K562 (cell line): ENCODE data around the gene TINAGL1. TPM values are rescaled to one million over a fixed set of nuclear protein-coding genes. Genes with fewer than 3 reads are reported as not detected.

Source experiments
- ATAC-seq: fragments of 200-7000 bp; cut with Tn5 transposase; 3 replicates; pipeline ENCODE4 v1.9.1; 2020; ENCODE audit warnings: moderate library complexity
- BruUV-seq: library from RNA; stranded (reverse); fragments of 400-500 nt; replicated peaks from 2 replicates; lab custom pipeline; 2021; lab: Mats Ljungman, UMichigan
- CTCF ChIA-PET: fragments of 300-600 bp; formaldehyde crosslinking; extraction: SDS; loops from one replicate; lab custom pipeline; 2021; ENCODE audit warnings: low intra/inter-chr PET ratio; lab: Yijun Ruan, JAX
- POLR2A ChIA-PET: fragments of 300-600, 350-650 bp; sonication (Branson Sonifier 250); formaldehyde crosslinking; extraction: SDS; loops from one replicate; lab custom pipeline; 2021; ENCODE audit warnings: antibody characterized with exemption, inconsistent platforms; lab: Yijun Ruan, JAX
- DNase-seq, 4 experiments: peaks; one replicate each; pipeline versions ENCODE4 v3.0.0 to v3.0.0-alpha.2; 2011 to 2018; ENCODE audit warnings: low spot score in 3 of 4, mixed read lengths in 3 of 4; ENCODE audit errors: extremely low read depth in 1 of 4
- FAIRE-seq: peaks from 2 replicates; lab custom pipeline; 2011; peaks lifted over from hg19 to GRCh38; lab: Jason Lieb, UNC
- H2AFZ ChIP-seq: 2 replicates; pipeline ENCODE4 v1.6.0; 2011; ENCODE audit warnings: low read depth, low read length, control low read depth, inconsistent platforms
- H3K27ac ChIP-seq: fragments of 200-600 bp; 3 replicates; pipeline ENCODE4 v1.8.0; 2011; ENCODE audit warnings: low read depth, mild to moderate bottlenecking, control low read depth, inconsistent platforms, low read length, moderate library complexity, mixed read lengths; ENCODE audit errors: extremely low read depth
- H3K27me3 ChIP-seq, 2 experiments: fragments of 300-600 bp in 1 of 2; 2 replicates in 1 of 2; 3 replicates in 1 of 2; pipeline versions ENCODE4 v1.6.0 to v1.8.0; 2011; ENCODE audit warnings: inconsistent platforms in 2 of 2, low read length in 2 of 2, mild to moderate bottlenecking in 1 of 2, mixed read lengths in 1 of 2, moderate library complexity in 1 of 2; ENCODE audit not compliant: control insufficient read depth in 2 of 2, insufficient read depth in 2 of 2
- H3K36me3 ChIP-seq: fragments of 300-600 bp; 3 replicates; pipeline ENCODE4 v1.8.0; 2011; ENCODE audit warnings: mild to moderate bottlenecking, low read length, inconsistent platforms; ENCODE audit not compliant: control insufficient read depth, insufficient read depth
- H3K4me1 ChIP-seq, 2 experiments: fragments of 200-600 bp in 1 of 2; replicated peaks in 1 of 2; 2 replicates in 1 of 2; 3 replicates in 1 of 2; pipeline versions ENCODE4 v1.5.1 to v1.8.0; 2011; ENCODE audit warnings: inconsistent platforms in 2 of 2, low read length in 2 of 2, mild to moderate bottlenecking in 1 of 2, mixed read lengths in 1 of 2, moderate library complexity in 1 of 2; ENCODE audit not compliant: control insufficient read depth in 2 of 2, insufficient read depth in 2 of 2
- H3K4me2 ChIP-seq: 2 replicates; pipeline ENCODE4 v1.6.1; 2011; ENCODE audit warnings: low read length, control low read depth, inconsistent platforms, mixed read lengths; ENCODE audit not compliant: insufficient read depth
- H3K4me3 ChIP-seq: fragments of 200-600 bp; sonication (generic), shearing (Covaris generic); 2 replicates; pipeline ENCODE4 v1.5.1; 2016; ENCODE audit warnings: control low read depth, inconsistent platforms
- H3K79me2 ChIP-seq: fragments of 200-600 bp; 3 replicates; pipeline ENCODE4 v1.8.0; 2011; ENCODE audit warnings: low read length, inconsistent platforms; ENCODE audit not compliant: control insufficient read depth, insufficient read depth
- H3K9ac ChIP-seq, 2 experiments: 2 replicates each; pipeline versions ENCODE4 v1.6.0 to v1.6.1; 2011; ENCODE audit warnings: low read depth in 2 of 2, low read length in 2 of 2, control low read depth in 1 of 2, inconsistent platforms in 1 of 2, mild to moderate bottlenecking in 1 of 2, mixed read lengths in 1 of 2; ENCODE audit not compliant: insufficient read depth in 1 of 2
- H3K9me1 ChIP-seq: one replicate; pipeline ENCODE4 v1.6.0; 2011; ENCODE audit warnings: inconsistent platforms, mild to moderate bottlenecking, low read length, moderate library complexity; ENCODE audit not compliant: control insufficient read depth, insufficient read depth
- H3K9me3 ChIP-seq: replicated peaks from 2 replicates; pipeline ENCODE4 v1.5.1; 2011; ENCODE audit warnings: low read depth, low read length, inconsistent platforms; ENCODE audit not compliant: control insufficient read depth, insufficient read depth
- H4K20me1 ChIP-seq: replicated peaks from 2 replicates; pipeline ENCODE4 v1.6.1; 2011; ENCODE audit warnings: low read length, inconsistent platforms, mixed read lengths; ENCODE audit not compliant: control insufficient read depth, insufficient read depth
- ARID3A ChIP-seq: IDR thresholded peaks from 2 replicates; pipeline ENCODE4 v1.6.1; 2012; ENCODE audit warnings: low read depth, low read length, improper control_type of control experiment, borderline replicate concordance
- CBFB ChIP-seq: sonication (generic); formaldehyde crosslinking; IDR thresholded peaks from 2 replicates; pipeline ENCODE4 v1.4.0; 2020; ENCODE audit warnings: mild to moderate bottlenecking, missing genetic modification reagents
- HCFC1 ChIP-seq: IDR thresholded peaks from 2 replicates; pipeline ENCODE4 v1.6.1; 2012; ENCODE audit warnings: low read depth, low read length, improper control_type of control experiment
- HMBOX1 ChIP-seq: sonication (generic); IDR thresholded peaks from 2 replicates; pipeline ENCODE4 v1.6.1; 2016
- ZNF143 ChIP-seq: sonication (generic); formaldehyde crosslinking; IDR thresholded peaks from 2 replicates; pipeline ENCODE4 v1.9.0; 2022; ENCODE audit warnings: mild to moderate bottlenecking, missing genetic modification reagents
- WGBS: fragments of 100-300 bp; shearing (Covaris generic); methylation state at CpG from one replicate; pipeline ENCODE4 v1.1.6; 2016; ENCODE audit warnings: low coverage, mixed read lengths; ENCODE audit not compliant: insufficient coverage; ENCODE audit errors: missing lambda C conversion rate; 5-methylcytosine and 5-hydroxymethylcytosine counted together
- in situ Hi-C: fragments of 300-500 bp; cut with MboI; formaldehyde crosslinking; loops from 4 replicates; pipeline ENCODE4 v1.15.0; 2018; ENCODE audit warnings: inconsistent platforms, mixed read lengths
- intact Hi-C: fragments of 100-400 bp; cut with micrococcal nuclease; formaldehyde crosslinking; loops from 2 replicates; pipeline ENCODE4 v1.14.2; 2022
- polyA plus RNA-seq, 8 experiments: library from polyadenylated mRNA; depleted of rRNA in 4 of 8; stranded (reverse) in 5 of 8; unstranded in 3 of 8; fragments of >200 nt; fragmentation: Nextera tagmentation in 2 of 8; fragmentation: Illumina TruSeq in 1 of 8; extraction: Ambion mirVana in 2 of 8; extraction: Trizol in 1 of 8; gene quantifications; 2 replicates each; pipeline versions ENCODE4 v1.2.1 to v1.2.3, GENCODE V29; 2011 to 2014; ENCODE audit warnings: inconsistent platforms in 1 of 8, missing spikeins in 1 of 8
- total RNA-seq, 7 experiments: library from RNA; depleted of rRNA in 6 of 7; stranded (reverse); fragments of >200 nt in 6 of 7; fragmentation: Illumina TruSeq in 2 of 7; extraction: Trizol in 2 of 7; gene quantifications; 2 replicates each; pipeline versions ENCODE4 v1.2.1 to v1.2.3, GENCODE V29; 2011 to 2021; ENCODE audit warnings: low replicate concordance in 1 of 7

The TINAGL1 gene
- total and polyA plus RNA-seq, 9 of the 15 experiments (the other 6 are each of a cell fraction or from before 2014, with no cell fraction given) = 0.04 to 1.2 (median 0.07) TPM; not detected in 4

- TF ChIP-seq ARID3A (no peak), HCFC1 (no peak), CBFB (CRISPR knock-in tag) (no peak)
Measured at GRCh38 chr1:31532173-31532572, 44.1 kb upstream of the TINAGL1 start (continued).

- Histone ChIP-seq H3K4me2 (no peak overlapping the region), H3K4me3 (no peak overlapping the region), H2AFZ (no peak overlapping the region), H3K36me3 (no peaks in the 10 kb centered on the region), H3K4me1 (no peaks in the 10 kb centered on the region), H3K9me1 (no peaks in the 10 kb centered on the region), H3K9ac (no peak overlapping the region), H3K9me3 (no peaks in the 10 kb centered on the region), H3K79me2 (no peaks in the 10 kb centered on the region), H4K20me1 (no peaks in the 10 kb centered on the region), H3K27ac (no peak overlapping the region), H3K27me3 (peaks cover 43% of the 10 kb centered on the region in 2 experiments)
- no peak for TF ChIP-seq ZNF143 (CRISPR knock-in tag)
- no peak for TF ChIP-seq HMBOX1
- CTCF ChIA-PET = no interaction called here
- DNase-seq = no peak
- intact Hi-C loops = no loop called here
- BruUV-seq = no TSS peak
- in situ Hi-C loops = no loop called here
- FAIRE-seq = no peak
- 5% methylated on average over 7 of the region's 7 CpGs for WGBS
- POLR2A ChIA-PET = interaction anchor here (1.0 to 1.6 kb wide), 4 partner anchors 8 to 36 kb away, joined by 3 to 4 read pairs (median 4); no protein-coding TSS in a partner anchor
- ATAC-seq = no peak
Measured at GRCh38 chr1:31535561-31535960, 40.8 kb upstream of the TINAGL1 start.
